Epidermal melanocyte (primary cell): ENCODE measurements around the gene IBA57.

ENCODE experiments used
- DNase-seq: peaks from one replicate; pipeline ENCODE4 v3.0.0; 2011; ENCODE audit warnings: low spot score; ENCODE audit not compliant: insufficient read length

Gene IBA57

GRCh38 chr1:228156515-228156881 is 9.1 kb upstream of the IBA57 start:
- no peak for DNase-seq

DNA sequence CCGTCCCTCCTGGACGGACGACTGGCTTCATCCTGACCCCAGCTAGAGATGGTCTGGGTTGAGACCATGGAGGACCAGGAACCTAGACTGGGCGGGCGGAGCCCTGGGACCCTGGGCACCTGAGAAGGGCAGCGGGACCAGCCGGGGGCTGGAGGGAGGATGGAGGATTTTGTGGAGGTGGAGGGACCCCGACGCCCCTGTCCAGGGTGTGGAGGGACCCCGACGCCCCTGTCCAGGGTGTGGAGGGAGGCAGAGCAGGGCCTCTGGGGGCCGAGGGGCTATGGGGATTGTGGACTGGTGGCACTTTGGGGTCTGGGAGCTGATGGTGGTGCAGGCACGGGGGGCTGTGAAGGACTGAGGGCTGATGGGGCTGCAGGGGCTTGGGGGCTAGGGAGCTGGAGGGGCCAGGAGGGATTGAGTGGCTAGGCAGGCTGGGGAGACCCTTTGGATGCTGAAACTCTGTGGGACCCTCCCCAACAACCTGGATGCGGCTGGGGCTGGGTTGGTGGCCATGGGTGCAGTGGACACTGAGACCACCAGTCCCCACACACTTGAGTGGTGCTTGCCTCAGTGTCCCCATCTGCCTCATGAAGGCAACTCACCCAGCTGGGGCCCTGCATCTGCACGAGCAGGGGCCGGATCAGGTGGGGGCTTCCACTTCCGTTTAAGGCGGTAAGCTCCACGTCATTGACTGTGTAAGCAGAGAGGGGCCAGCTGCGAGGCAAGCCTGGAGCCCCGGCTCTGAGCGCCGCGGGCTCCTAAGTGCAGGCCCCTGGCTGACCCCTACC is 8.5 kb upstream of the IBA57 start:
- no peak for DNase-seq

GRCh38 chr1:228157729-228158126 is 7.9 kb upstream of the IBA57 start:
- no peak for DNase-seq

- no peak for DNase-seq
Observed at GRCh38 chr1:228158151-228159007, 7.2 kb upstream of the IBA57 start.

- DNase-seq, result no peak
Observed at GRCh38 chr1:228159008-228159665, 6.5 kb upstream of the IBA57 start.

DNA sequence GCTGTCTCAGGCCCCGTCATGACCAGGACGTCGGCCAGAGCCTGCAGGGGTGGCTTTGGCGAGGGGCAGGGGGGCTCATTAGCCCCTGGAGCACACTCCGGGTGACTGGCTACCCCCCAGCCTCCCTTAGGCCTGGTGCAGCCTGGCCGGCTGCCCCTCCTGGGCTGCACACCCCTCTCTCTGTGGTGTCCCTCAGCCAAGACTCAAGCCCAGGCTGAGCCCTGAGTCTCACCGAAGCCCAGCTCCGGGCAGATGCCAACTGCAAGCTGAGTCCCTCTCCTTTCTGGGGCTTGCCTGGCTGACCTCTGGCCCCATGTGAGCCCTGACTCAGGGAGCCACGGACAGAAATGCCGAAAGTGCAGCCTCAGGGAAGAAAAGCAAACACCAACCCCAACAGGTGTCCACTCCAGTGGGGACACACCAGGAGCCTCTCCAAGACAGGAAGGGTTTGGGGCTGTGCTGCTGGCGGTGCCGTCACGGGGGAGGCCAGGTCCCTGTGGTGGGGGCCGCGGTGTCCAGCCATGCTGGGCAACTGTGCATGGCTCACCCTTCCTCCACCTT is 5.3 kb upstream of the IBA57 start:
- no peak for DNase-seq

GRCh38 chr1:228161362-228161761 is 4.2 kb upstream of the IBA57 start:
- DNase-seq, result no peak

- no peak for DNase-seq
Observed at GRCh38 chr1:228161866-228162265, 3.7 kb upstream of the IBA57 start.

DNA sequence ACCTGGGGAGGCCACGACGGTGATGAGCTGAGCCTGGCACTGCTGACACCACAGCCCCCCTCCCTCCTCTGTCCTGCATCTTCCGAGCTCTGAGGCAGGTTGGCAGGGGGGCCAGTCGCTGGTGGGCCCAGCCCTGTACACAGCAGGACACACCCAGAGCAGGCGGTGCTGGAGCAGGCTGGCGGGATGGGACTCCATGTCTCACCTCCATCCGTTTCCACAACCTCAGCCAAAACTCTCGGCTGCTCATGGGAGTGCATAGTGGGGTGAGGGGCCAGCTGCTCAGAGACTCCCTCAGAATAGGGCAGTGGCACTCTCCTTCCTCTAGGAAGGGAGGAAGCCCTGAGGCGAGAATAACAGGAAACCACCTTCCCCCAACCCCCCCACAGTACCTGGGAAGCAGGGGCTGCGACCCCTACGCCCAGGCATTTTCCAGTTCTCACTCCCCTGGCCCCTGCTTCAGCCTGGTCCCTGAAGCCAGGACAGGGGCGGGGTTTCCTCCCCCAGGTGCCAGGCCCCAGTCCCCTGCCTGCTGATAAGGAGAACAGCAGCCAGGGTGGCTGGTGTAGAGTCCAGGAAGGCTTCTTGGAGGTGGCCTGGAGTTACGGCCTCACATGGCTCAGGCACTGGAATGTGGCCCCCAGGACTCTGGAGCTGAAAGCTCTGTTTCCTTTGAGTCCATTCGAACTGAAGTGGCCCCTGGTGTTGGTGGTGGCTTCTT is 3.2 kb upstream of the IBA57 start:
- DNase-seq, result no peak

GRCh38 chr1:228163007-228163753 is 2.4 kb upstream of the IBA57 start:
- DNase-seq, result no peak

- no peak for DNase-seq
Observed at GRCh38 chr1:228163776-228164519, 1.7 kb upstream of the IBA57 start.

- DNase-seq, result no peak
Observed at GRCh38 chr1:228164561-228165371, 838 bp upstream of the IBA57 start.

DNA sequence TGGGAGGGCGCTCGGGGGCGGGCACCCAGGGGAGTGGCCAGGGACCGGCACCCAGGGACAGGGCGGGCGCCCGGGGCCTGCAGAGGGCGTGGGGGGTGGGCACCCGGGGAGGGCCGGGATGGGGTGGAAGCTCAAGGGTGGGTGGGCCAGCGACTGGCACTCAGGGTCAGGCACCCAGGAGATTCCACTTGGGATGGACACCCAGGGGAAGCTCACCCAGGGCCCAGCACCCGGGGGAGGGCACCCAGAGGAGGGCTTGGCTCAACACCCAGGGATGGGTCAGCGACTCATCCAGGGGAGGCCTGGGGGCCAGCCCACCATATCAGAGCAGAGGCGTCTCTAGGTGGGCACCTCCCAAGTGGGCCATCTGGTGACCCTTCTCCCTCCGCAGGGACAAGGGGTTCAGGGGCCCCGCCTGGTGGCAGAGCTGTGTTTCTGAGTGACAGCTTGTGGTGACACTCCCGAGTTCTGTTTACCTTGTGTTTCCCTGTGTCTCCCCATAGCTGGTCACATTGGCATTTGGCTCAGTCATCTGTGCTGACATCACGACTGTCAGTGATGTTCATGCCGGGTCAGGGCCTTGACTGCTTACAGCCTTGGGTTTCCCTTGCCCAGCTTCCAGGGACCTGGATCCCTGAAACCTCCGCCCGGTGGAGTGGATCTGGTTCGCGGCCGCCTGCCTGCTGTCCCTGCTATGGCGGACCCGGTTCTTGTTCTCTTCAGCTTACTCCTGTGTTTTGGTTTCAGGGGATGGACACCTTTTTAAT is 749 bp downstream of the IBA57 start:
- DNase-seq, result peak; percentile 31

- no peak for DNase-seq
Observed at GRCh38 chr1:228168563-228169270, 3.1 kb downstream of the IBA57 start.

DNA sequence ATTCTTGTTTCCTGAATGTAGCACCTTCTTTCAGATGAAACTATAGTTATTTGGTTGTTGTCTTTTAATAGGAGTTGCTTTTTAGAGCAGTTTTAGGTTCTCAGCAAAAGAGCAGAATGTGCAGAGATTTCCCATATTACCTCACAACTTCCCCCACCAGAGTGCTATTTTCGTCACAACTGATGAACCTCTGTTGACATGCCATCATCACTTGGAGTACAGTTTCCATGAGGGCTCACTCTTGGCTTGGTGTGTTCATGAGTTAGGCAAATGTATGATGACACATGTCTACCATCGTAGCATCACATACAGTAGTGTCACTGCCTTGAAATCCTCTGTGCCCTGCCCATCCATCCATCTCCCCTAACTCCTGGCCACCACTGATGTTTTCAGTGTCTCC is 3.7 kb downstream of the IBA57 start:
- no peak for DNase-seq

- no peak for DNase-seq
Observed at GRCh38 chr1:228170666-228171065, 5.1 kb downstream of the IBA57 start.

DNA sequence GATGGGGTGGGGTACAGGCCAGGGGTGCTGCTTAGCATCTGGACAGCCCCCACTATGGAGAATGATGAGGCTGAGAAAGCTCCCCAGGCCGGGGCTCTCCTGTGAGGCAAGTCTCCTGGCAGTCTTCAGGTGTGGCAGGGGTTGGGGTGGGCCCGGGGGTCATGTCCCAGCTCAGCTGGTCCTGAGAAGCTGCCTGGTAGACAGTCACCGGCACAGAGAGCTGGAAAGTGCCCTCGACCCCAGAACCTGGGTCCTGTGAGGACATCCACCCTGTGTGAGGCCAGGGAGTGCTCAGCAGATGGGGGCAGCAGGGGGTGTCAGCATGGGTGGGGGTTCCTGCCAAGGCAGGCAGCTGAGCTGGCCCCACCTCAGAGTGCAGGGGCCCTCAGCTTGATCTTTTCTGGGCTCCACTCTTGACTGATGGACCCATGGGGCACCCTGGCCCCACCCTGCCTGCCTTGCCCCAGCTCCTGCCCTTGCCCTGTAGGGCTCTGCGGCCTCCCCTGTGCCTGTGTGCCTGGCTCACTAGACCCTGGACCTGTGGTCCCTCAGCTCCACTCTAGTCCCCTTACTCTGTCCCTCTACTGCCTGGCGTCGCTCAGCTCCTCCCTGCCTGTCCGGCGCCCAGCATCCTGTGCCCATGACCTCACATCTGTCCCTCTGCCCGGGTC is 5.8 kb downstream of the IBA57 start:
- no peak for DNase-seq
